ENCODE results near the gene MAPK4.

Gene MAPK4

DNA sequence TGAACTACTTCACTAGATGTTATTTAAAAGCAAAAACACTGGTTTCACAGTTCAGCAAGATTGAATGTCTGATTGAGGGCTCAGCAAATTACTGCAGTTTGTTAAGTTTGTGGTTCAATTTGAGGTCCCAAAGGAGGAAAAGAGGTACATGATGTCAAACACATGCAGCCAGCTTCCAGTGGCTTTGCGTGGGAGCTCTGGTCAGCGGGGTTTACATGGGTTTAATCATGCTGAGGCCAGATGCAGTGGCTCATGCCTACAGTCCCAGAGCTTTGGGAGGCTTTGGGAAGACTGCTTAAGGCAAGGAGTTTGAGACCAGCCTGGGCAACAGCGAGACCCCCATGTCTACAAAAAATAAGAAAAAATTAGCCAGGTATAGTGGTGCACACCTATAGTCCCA is 111.5 kb downstream of the MAPK4 start:
- H3K4me3 ChIP-seq (ENCODE audit: low read depth, low read length) = no peak overlapping the region
- no peak for DNase-seq (ENCODE audit: low read depth)
- in situ Hi-C loops (cut with HindIII; ENCODE audit: low sequenced_read_pairs) = no loop called here
- TF ChIP-seq CTCF (IDR thresholded peaks at IDR 0.05; ENCODE audit: low read depth, low read length, missing control alignments) = no peak

- DNase-seq (ENCODE audit: low read depth) = no peak
- in situ Hi-C loops (cut with HindIII; ENCODE audit: low sequenced_read_pairs) = no loop called here
- no peak overlapping the region for H3K4me3 ChIP-seq (ENCODE audit: low read depth, low read length)
- TF ChIP-seq CTCF (IDR thresholded peaks at IDR 0.05; ENCODE audit: low read depth, low read length, missing control alignments) = no peak
Measured at GRCh38 chr18:50674307-50674980, 114.6 kb downstream of the MAPK4 start.

GRCh38 chr18:50675043-50675442 is 115.2 kb downstream of the MAPK4 start:
- in situ Hi-C loops (cut with HindIII; ENCODE audit: low sequenced_read_pairs) = no loop called here
- no peak for TF ChIP-seq CTCF (IDR thresholded peaks at IDR 0.05; ENCODE audit: low read depth, low read length, missing control alignments)
- no peak overlapping the region for H3K4me3 ChIP-seq (ENCODE audit: low read depth, low read length)
- no peak for DNase-seq (ENCODE audit: low read depth)

GRCh38 chr18:50678651-50679050 is 118.8 kb downstream of the MAPK4 start:
- no peak for DNase-seq (ENCODE audit: low read depth)
- no peak for TF ChIP-seq CTCF (IDR thresholded peaks at IDR 0.05; ENCODE audit: low read depth, low read length, missing control alignments)
- no peak overlapping the region for H3K4me3 ChIP-seq (ENCODE audit: low read depth, low read length)
- in situ Hi-C loops (cut with HindIII; ENCODE audit: low sequenced_read_pairs) = no loop called here

DNA sequence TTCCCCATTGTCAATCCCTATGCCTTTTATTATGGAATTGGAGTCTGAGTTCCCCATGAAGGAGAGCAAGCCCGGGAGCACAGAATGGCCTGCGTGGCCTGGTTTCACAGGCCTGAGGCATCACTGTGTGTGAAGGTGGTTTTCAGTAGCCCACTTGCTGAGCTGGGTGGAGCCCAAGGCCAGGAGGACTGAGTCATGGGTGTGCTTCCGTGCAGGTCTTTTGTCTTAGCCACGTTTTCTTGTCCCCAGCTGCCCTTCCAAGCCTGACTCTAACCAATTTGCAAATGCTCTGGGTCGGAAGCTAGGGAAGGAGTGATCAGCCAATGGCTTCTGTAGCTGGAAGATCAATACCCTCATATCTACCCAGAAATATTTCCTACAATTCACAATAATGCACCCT is 119.2 kb downstream of the MAPK4 start:
- TF ChIP-seq CTCF (IDR thresholded peaks at IDR 0.05; ENCODE audit: low read depth, low read length, missing control alignments) = no peak
- DNase-seq (ENCODE audit: low read depth) = no peak
- no peak overlapping the region for H3K4me3 ChIP-seq (ENCODE audit: low read depth, low read length)
- in situ Hi-C loops (cut with HindIII; ENCODE audit: low sequenced_read_pairs) = no loop called here

DNA sequence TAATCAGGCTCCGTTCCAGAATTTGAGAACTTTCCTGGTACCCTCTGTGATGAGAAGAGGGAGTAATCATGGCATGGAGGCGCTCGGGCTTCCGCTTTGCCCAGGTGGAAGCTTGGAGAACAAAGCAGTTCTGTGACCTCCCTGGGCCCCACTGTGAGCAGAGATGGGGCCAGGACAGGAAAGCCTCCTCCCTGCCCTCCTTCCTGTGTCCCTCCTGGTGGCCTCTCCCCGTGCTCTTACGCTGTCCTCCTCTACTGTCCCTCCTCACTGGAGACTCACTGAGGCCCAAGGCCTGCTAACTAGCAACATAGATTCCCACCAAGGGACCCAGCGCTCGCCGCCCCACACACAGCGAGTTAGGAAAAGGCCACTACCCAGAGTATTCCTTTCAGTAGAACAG is 119.8 kb downstream of the MAPK4 start:
- H3K4me3 ChIP-seq (ENCODE audit: low read depth, low read length) = no peak overlapping the region
- no peak for TF ChIP-seq CTCF (IDR thresholded peaks at IDR 0.05; ENCODE audit: low read depth, low read length, missing control alignments)
- in situ Hi-C loops (cut with HindIII; ENCODE audit: low sequenced_read_pairs) = no loop called here
- no peak for DNase-seq (ENCODE audit: low read depth)
